ENCODE measurements around the gene MRPS34.

GRCh38 chr16:1727651-1728624, 45.0 kb downstream of the MRPS34 start:
- no peak for TF ChIP-seq FOXO4 (CRISPR knock-in tag; IDR thresholded peaks at IDR 0.05)
- TF ChIP-seq NONO (IDR thresholded peaks at IDR 0.05; ENCODE audit: low read depth in 2 of 2, low read length in 1 of 2) = no peak
- no peak for TF ChIP-seq E4F1 (CRISPR knock-in tag; IDR thresholded peaks at IDR 0.05; ENCODE audit: borderline replicate concordance)
- no peak for TF ChIP-seq CTCF (IDR thresholded peaks at IDR 0.05 in 2 of 3, conservative IDR thresholded peaks at IDR 0.05 in 1 of 3; ENCODE audit: insufficient read depth in 2 of 3, low read depth in 1 of 3, low read length in 3 of 3)
- TF ChIP-seq DLX4 (CRISPR knock-in tag; IDR thresholded peaks at IDR 0.05) = no peak
- no peak for TF ChIP-seq ZBTB9 (CRISPR knock-in tag; IDR thresholded peaks at IDR 0.05)
- TF ChIP-seq KDM1A (IDR thresholded peaks at IDR 0.05) = no peak
- no peak for TF ChIP-seq ELK1 (CRISPR knock-in tag; IDR thresholded peaks at IDR 0.05)
- no peak for TF ChIP-seq NR1H2 (CRISPR knock-in tag; IDR thresholded peaks at IDR 0.05)
- TF ChIP-seq ZNF354B (CRISPR knock-in tag; IDR thresholded peaks at IDR 0.05) = no peak
- TF ChIP-seq ZNF41 (CRISPR knock-in tag; conservative IDR thresholded peaks at IDR 0.05) = no peak
- no peak for TF ChIP-seq FOXP1 (CRISPR knock-in tag; IDR thresholded peaks at IDR 0.05)
- TF ChIP-seq ZNF639 (CRISPR knock-in tag; conservative IDR thresholded peaks at IDR 0.05 in 1 of 2, IDR thresholded peaks at IDR 0.05 in 1 of 2) = no peak
